LNCaP clone FGC (cell line): ENCODE measurements around the gene ACBD6.

Experiments used
- DNase-seq: peaks from one replicate; pipeline ENCODE4 v3.0.0-alpha.2; 2011; ENCODE audit warnings: low read depth
- H3K4me3 ChIP-seq: 2 replicates; pipeline ENCODE4 v1.5.1; 2011; ENCODE audit warnings: mild to moderate bottlenecking, low read depth, low read length, control low read depth
- CTCF ChIP-seq: IDR thresholded peaks from 2 replicates; pipeline ENCODE4 v1.5.1; 2012; ENCODE audit warnings: mild to moderate bottlenecking; ENCODE audit not compliant: control insufficient read depth, insufficient read depth; ENCODE audit errors: extremely low read depth

ACBD6 gene

GRCh38 chr1:180542838-180543145 lies 40.4 kb upstream of the ACBD6 start:
- no peak overlapping the region for H3K4me3 ChIP-seq
- no peak for TF ChIP-seq CTCF
- DNase-seq = no peak

GRCh38 chr1:180542113-180542837 lies 39.9 kb upstream of the ACBD6 start:
- DNase-seq = no peak
- no peak for TF ChIP-seq CTCF
- no peak overlapping the region for H3K4me3 ChIP-seq

- no peak for TF ChIP-seq CTCF
- no peak overlapping the region for H3K4me3 ChIP-seq
- DNase-seq = no peak
These were observed 38.6 kb upstream of the ACBD6 start for GRCh38 chr1:180540697-180541594.

GRCh38 chr1:180539136-180539535 lies 36.8 kb upstream of the ACBD6 start:
- no peak overlapping the region for H3K4me3 ChIP-seq
- no peak for TF ChIP-seq CTCF
- DNase-seq = no peak

GRCh38 chr1:180536821-180537372 lies 34.5 kb upstream of the ACBD6 start:
- TF ChIP-seq CTCF = no peak
- DNase-seq = no peak
- no peak overlapping the region for H3K4me3 ChIP-seq

- TF ChIP-seq CTCF = no peak
- DNase-seq = no peak
- no peak overlapping the region for H3K4me3 ChIP-seq
These were observed 33.1 kb upstream of the ACBD6 start for GRCh38 chr1:180535418-180535999.
